ENCODE data around the gene THRAP3.

Gene THRAP3

GRCh38 chr1:36352910-36353878 is 129.0 kb downstream of the THRAP3 start:
- peak; percentile 74 for DNase-seq (ENCODE audit: low spot score)

GRCh38 chr1:36354486-36354885 is 130.2 kb downstream of the THRAP3 start:
- DNase-seq (ENCODE audit: low spot score) = no peak

Measured in AG08395 (cell line).